HG03460 (cell line): ENCODE results near the gene ABCB9.
"Not testable (repeated sequence)": the region's sequence is repeated elsewhere in the genome, so short reads cannot be mapped to it uniquely, and the experiment has no call there.

Experiments used
- ATAC-seq: cut with Tn5 transposase; IDR thresholded peaks from one replicate; pipeline ENCODE4 v1.9.1; 2021; ENCODE audit not compliant: unreplicated experiment

ABCB9 gene

DNA sequence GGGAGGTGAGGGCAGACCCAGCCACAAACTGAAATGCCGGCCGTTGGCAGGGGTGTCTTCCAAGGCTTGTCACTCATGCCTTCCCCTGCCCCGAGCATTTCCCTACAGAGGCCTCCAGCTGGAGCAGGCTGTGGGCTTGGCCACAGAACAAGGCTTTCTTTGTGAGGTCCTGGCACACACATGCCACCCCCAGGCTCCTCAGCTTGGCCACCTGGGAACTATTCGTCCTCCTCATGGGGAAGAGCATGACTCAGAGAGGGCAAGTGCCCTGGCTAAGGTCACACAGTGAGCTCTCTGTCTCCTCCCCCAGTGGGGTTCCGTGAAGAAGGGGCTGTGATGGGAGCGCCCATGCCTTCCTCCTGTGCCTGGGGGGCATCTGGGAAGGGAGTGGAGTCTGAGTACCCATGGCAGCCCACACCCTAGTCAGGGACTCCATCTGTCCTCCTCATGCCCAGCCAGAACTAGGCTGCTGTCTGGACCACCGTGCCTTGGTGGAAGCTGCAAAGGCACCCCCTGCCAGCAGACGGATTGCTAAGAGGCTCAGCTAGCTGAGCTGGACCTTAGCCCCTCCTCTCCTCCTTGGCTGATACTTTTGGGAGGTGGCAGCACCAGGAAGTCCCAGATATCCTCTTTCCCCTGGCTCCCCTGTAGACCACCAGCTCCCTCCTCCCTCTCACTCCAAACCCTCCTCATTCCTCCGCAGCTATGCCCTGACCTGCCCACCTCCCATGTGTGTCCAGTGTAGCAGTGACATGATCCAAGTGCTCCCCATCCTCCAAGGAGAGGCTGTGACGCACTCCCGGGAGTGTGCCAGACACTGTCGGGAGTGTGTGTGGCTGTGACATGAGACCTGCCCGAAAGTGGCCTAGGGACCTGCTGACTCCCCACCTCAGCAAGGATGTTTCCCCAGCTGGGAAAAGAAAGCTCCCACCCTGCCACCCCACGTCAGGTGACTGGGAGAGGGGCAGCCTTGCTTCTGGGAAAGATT, 21.4 kb downstream of the ABCB9 start:
- no peak for ATAC-seq

- no peak for ATAC-seq
Measured at GRCh38 chr12:122943196-122943595, 23.1 kb downstream of the ABCB9 start.

DNA sequence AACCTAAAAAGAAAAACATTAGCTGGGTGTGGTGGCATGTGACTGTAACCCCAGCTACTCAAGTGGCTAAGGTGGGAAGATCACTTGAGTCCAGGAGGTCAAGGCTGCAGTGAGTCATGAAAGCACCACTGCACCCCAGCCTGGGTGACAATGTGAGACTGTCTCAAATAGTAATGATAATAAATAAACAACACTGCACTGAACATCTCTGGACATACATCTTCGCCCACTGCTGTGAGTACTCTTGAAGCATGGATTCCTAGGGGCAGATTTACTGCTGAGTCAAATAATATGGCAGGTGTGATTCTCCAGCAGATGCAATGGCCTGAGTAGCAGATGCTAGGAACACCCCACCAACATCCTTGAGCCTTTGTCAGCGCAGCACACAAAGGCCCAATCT, 23.6 kb downstream of the ABCB9 start:
- ATAC-seq, result no peak

DNA sequence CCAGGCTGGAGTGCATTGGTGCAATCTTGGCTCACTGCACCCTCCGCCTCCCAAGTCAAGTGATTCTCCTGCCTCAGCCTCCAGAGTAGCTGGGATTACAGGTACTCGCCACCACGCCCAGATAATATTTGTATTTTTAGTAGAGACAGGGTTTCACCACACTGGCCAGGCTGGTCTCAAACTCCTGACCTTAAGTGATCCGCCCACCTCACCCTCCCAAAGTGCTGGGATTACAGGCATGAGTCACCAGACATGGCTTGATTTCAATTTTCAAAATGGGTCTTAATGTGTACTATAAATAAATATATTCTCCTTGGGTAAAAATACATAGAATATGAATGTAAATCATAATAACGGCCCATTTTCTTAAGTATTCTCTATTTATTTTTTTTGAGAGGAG, 24.9 kb downstream of the ABCB9 start:
- not testable (repeated sequence) for ATAC-seq

- ATAC-seq, result no peak
Measured at GRCh38 chr12:122939125-122939524, 27.1 kb downstream of the ABCB9 start.

- ATAC-seq, result no peak
Measured at GRCh38 chr12:122937622-122938091, 28.6 kb downstream of the ABCB9 start.

DNA sequence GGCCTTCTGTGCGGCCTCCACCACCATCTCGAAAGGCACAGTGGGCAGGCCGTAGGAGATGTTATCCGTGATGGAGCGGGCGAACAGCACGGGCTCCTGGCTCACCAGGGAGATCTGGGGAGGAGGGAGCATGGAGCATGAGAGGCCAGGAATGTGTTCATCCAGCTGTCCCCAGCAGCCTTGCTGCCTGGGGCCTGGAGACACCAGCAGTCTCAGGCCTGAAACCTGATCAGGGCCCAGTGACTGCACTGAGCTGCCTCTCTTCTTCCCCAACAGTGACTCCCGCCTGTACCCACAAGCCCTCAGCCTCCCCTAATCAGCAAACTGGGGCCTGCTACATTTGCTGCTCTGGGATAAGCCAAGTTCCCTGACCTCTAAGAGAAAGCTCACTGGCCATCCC, 30.9 kb downstream of the ABCB9 start:
- no peak for ATAC-seq

DNA sequence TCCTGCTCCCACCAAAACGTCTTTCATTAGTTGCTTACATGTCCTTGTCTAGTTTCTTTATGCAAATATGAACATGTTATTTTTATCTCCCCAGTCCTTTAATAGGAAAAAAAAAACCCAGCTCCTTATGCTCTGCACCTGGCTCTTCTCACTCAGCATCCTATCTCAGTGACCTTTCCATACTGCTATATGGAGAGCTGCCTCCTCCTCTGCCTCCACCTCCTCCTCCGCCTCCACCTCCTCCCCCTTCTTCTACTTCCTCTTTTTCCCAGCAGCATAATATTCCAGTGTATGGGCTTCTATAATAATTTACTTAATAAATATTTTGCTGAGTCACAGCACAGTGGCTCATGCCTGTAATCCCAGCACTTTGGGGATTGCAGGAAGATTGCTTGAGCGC, 31.5 kb downstream of the ABCB9 start:
- no peak for ATAC-seq

DNA sequence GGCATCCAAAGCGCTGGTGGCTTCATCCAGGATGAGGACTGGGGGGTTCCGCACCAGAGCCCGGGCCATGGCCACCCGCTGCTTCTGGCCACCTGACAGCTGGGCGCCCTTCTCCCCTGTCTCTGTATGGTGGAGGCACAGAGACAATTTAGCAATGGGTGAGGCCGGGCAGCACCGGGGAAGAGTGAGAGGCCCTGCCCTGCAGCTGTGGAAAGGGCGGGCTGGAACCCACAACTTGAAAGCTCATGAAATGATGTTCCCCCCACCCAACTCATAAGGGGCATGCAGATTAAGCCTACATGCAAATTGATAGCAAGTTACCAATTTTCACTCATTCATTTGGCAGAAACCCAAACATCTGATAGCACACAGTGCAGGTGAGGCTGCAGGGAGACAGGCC, 34.1 kb downstream of the ABCB9 start:
- no peak for ATAC-seq

- no peak for ATAC-seq
Measured at GRCh38 chr12:122929812-122930211, 36.5 kb downstream of the ABCB9 start.

- no peak for ATAC-seq
Measured at GRCh38 chr12:122929148-122929538, 37.1 kb downstream of the ABCB9 start.

DNA sequence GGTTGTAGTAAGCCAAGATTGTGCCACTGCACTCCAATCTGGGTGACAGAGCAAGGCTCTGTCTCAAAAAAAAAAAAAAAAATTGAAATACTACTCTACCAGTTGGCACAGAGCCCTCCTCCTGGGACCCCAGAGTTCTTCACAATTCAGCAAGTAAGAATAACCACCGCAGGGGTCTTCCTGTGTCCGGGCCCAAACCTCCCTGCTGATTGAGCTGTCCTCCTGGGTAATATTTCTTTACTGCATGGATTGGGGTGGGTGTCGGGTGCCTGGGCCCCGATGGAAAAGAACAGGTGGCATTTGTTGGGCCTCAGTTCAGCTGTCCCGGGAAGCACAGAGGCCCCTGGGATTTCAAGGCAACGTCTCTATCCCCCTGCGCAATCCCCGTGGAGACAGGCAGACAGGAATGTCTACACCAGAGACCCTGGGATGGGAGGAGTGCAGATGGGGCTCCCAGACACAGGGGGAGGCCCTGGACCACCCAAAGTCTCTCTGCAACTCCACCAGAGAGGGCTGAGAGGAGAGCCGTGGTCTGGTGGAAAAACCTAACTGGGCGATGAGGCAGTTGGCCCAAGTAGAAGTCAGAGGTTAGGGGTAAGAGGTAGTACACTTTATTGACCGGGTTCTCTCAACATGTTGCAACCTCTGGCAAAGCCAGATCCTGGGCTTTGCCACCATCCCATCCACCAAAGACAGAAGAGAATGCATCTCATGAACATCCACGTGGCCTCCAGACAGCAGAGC, 37.7 kb downstream of the ABCB9 start:
- ATAC-seq, result no peak

DNA sequence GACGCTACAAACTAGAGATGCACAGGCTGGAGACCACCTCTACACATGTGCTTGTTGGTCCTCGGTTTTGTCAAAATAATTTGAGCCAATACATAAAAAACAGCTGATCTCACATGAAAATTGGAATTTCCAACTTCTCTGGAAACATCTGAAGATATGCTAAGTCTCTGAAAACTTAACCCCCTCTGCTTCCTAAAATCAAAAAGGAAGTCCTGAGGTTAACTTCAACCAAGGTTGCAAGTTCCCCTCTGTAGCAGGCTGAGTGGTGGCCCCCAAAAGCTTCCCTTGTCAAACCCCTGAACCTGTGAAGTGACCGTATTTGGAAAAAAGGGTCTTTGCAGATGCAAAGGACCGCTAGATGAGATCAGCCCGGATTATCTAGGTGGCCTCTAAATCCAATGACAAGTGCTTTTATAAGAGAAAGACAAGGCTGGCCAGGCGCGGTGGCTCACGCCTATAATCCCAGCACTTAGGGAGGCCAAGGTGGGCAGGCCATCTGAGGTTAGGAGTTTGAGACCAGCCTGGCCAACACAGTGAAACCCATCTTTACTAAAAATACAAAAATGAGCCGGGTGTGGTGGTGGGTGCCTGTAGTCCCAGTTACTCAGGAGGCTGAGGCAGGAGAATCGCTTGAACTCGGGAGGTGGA, 38.4 kb downstream of the ABCB9 start:
- no peak for ATAC-seq

GRCh38 chr12:122921917-122922316, 44.3 kb downstream of the ABCB9 start:
- no peak for ATAC-seq

DNA sequence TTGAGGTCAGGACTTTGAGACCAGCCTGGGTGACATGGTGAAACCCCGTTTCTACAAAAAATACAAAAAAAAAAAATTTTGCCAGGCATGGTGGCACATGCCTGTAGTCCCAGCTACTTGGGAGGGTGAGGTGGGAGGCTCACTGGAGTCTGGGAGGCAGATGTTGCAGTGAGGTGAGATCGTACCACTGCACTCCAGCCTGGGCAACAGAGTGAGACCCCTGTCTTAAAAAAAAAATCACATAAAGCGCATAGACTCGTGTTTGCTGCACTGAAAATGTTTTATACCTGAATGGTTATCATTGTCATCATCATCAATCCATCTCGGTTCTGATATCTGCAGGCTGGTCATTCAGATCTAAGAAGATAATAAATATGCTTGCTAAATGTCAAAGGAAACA, 45.6 kb downstream of the ABCB9 start:
- no peak for ATAC-seq

DNA sequence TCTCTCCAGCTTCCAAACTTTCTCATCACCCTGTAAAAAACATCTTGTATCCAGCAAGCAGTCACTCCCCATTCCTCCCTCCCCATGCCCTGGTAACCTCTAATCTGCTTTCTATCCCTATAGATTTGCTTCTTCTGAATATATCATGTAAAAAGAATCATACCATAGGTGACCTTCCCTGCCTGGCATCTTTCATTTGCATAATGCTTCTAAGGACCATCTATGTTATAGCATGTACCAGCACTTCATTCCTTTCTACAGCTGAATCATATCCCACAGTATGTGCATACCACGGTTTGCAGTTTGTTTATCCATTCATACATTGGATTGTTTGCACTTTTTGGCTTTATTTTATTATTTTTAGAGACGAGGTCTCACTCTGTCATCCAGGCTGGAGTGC, 47.4 kb downstream of the ABCB9 start:
- no peak for ATAC-seq

- no peak for ATAC-seq
Measured at GRCh38 chr12:122917507-122918121, 48.6 kb downstream of the ABCB9 start.

- ATAC-seq, result no peak
Measured at GRCh38 chr12:122909442-122910288, 56.6 kb downstream of the ABCB9 start.

GRCh38 chr12:122908915-122909314, 57.3 kb downstream of the ABCB9 start:
- no peak for ATAC-seq

- ATAC-seq, result not testable (repeated sequence)
Measured at GRCh38 chr12:122905258-122905657, 61.0 kb downstream of the ABCB9 start.
